ENCODE data around the gene ACTL6B. TPM values are rescaled to one million over a fixed set of nuclear protein-coding genes. Genes with fewer than 3 reads are reported as not detected.
A peak's percentile ranks its signal among the peaks of the same experiment; 100 is the strongest.

The ACTL6B gene
- polyA plus RNA-seq, 1 donor from 2014 or later, result 339 TPM

DNA sequence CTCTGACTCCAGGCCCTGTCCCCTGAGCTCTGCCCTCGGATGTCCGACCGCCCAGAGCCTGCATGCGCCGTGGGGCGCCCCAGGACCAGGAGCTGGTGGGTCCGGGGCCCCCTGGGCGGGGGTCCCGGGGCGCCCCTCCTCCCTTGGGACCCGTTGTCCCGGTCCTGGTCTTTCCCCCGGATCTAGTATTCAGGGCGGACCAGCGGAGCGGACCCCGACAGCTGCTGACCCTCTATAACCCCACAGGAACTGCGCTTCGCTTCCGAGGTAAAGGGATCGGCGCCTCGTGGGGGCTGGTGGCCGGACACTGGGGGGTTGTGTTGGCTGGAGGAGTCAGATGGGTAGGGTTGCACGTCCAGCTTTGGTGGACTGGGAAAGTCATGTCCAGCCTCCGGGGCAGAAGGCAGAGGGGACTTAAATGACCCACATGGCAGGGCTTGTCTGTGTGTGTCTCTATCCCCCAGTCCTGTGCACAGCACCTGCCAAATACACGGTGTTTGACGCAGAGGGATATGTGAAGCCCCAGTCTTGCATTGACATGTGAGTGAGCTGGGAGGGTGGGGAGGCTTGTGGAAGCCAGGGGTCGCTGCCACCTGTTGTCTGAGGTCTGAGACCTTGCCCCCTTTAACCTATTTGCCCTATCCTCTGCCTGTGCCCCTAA is 43.4 kb downstream of the ACTL6B start:
- Histone ChIP-seq H3K9me3 (ENCODE audit: low read length) (no peaks in the 10 kb centered on the region), H3K9me2 (ENCODE audit: insufficient read depth, low read length) (no peaks in the 10 kb centered on the region), H3K36me3 (ENCODE audit: insufficient read depth, low read length) (no peaks in the 10 kb centered on the region), H3F3A (ENCODE audit: insufficient read depth, low read length, poor library complexity, severe bottlenecking) (no peaks in the 10 kb centered on the region), H2AFZ (ENCODE audit: low read depth, low read length) (peak overlapping the region; percentile 79), H3K9ac (ENCODE audit: low read length) (peak overlapping the region; percentile 89), H3K79me2 (replicated peaks; ENCODE audit: insufficient read depth, low read length) (peaks cover 4% of the 10 kb centered on the region), H3K4me2 (ENCODE audit: low read length) (peak overlapping the region; percentile 72), H3K27me3 (ENCODE audit: insufficient read depth, low read depth, low read length) (no peaks in the 10 kb centered on the region), H3K27ac (ENCODE audit: low read length) (peak overlapping the region; percentile 95), H4K20me1 (ENCODE audit: insufficient read depth) (no peaks in the 10 kb centered on the region), H3K4me3 (ENCODE audit: low read length) (peak overlapping the region; percentile 96)
- TF ChIP-seq, protein P1, sequence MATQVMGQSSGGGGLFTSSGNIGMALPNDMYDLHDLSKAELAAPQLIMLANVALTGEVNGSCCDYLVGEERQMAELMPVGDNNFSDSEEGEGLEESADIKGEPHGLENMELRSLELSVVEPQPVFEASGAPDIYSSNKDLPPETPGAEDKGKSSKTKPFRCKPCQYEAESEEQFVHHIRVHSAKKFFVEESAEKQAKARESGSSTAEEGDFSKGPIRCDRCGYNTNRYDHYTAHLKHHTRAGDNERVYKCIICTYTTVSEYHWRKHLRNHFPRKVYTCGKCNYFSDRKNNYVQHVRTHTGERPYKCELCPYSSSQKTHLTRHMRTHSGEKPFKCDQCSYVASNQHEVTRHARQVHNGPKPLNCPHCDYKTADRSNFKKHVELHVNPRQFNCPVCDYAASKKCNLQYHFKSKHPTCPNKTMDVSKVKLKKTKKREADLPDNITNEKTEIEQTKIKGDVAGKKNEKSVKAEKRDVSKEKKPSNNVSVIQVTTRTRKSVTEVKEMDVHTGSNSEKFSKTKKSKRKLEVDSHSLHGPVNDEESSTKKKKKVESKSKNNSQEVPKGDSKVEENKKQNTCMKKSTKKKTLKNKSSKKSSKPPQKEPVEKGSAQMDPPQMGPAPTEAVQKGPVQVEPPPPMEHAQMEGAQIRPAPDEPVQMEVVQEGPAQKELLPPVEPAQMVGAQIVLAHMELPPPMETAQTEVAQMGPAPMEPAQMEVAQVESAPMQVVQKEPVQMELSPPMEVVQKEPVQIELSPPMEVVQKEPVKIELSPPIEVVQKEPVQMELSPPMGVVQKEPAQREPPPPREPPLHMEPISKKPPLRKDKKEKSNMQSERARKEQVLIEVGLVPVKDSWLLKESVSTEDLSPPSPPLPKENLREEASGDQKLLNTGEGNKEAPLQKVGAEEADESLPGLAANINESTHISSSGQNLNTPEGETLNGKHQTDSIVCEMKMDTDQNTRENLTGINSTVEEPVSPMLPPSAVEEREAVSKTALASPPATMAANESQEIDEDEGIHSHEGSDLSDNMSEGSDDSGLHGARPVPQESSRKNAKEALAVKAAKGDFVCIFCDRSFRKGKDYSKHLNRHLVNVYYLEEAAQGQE (IDR thresholded peaks at IDR 0.05; ENCODE audit: borderline replicate concordance), result no peak
- no peak for TF ChIP-seq TAF1 (IDR thresholded peaks at IDR 0.05; ENCODE audit: low read depth)
- TF ChIP-seq SMC3 (conservative IDR thresholded peaks at IDR 0.05; ENCODE audit: poor library complexity), result no peak
- TF ChIP-seq POLR2AphosphoS5 (IDR thresholded peaks at IDR 0.05), result no peak
- no peak for TF ChIP-seq RAD21 (conservative IDR thresholded peaks at IDR 0.05)
- no peak for TF ChIP-seq EP300 (conservative IDR thresholded peaks at IDR 0.05; ENCODE audit: poor library complexity, severe bottlenecking)
- peak; percentile 35 for TF ChIP-seq MXI1 (conservative IDR thresholded peaks at IDR 0.05; ENCODE audit: poor library complexity, severe bottlenecking)

DNA sequence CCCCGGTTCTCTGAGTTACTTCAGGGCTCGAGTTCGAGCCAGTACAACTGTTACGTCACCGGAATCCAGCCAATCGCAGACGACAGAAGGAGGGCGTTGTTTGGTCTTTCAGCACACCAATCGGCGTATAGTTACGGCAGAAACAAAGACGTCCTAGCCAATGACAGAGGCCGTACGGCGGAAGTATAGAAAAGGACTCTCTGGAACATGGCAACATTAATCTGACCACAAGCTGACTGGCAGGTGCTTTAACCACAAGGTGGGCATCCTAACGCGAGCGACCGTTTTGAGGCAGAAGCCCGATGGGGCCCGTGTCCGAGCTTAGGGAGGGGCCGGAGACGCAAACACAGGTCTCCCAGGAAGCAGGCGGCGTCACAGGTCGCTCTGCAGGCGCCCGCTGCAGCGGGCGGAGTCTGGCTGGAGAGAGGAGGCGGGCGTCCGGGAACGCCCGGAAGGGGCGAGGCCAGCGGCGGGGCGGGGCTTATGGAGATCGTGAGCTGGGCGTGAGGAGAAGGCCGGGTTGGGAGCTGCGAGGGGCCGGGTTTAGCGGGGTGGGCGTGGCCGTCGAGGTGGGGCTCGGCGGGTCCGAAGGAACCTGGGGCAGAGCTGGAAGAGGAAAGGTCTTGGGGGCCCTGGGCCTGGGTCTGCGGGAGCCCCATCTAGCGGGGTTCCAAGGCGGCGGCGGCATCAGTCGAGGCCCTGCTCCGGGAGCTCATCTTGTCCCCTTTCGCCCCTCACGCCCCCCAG is 44.1 kb downstream of the ACTL6B start, which contains the start of gene MOSPD3:
Gene MOSPD3, plus strand, starts transcription at position 558 of the 747 bp plus-strand sequence. CDS start 252 bp downstream, outside the sequence.
- Histone ChIP-seq H3K4me3 (ENCODE audit: low read length) (peak within 1 kb of the TSS; percentile 96), H3K9ac (ENCODE audit: low read length) (peak within 1 kb of the TSS; percentile 89), H3K9me3 (ENCODE audit: low read length) (no peaks in the 10 kb centered on the region), H3K4me2 (ENCODE audit: low read length) (peak within 1 kb of the TSS; percentile 72), H3F3A (ENCODE audit: insufficient read depth, low read length, poor library complexity, severe bottlenecking) (no peaks in the 10 kb centered on the region), H3K36me3 (ENCODE audit: insufficient read depth, low read length) (no peaks in the 10 kb centered on the region), H3K9me2 (ENCODE audit: insufficient read depth, low read length) (no peaks in the 10 kb centered on the region), H4K20me1 (ENCODE audit: insufficient read depth) (no peaks in the 10 kb centered on the region), H3K27ac (ENCODE audit: low read length) (peak within 1 kb of the TSS; percentile 95), H2AFZ (ENCODE audit: low read depth, low read length) (peak within 1 kb of the TSS; percentile 79), H3K79me2 (replicated peaks; ENCODE audit: insufficient read depth, low read length) (peaks cover 4% of the 10 kb centered on the region), H3K27me3 (ENCODE audit: insufficient read depth, low read depth, low read length) (no peaks in the 10 kb centered on the region)
- TF ChIP-seq, protein P1 (IDR thresholded peaks at IDR 0.05; ENCODE audit: borderline replicate concordance), result peak; percentile 42
- TF ChIP-seq, protein P2, sequence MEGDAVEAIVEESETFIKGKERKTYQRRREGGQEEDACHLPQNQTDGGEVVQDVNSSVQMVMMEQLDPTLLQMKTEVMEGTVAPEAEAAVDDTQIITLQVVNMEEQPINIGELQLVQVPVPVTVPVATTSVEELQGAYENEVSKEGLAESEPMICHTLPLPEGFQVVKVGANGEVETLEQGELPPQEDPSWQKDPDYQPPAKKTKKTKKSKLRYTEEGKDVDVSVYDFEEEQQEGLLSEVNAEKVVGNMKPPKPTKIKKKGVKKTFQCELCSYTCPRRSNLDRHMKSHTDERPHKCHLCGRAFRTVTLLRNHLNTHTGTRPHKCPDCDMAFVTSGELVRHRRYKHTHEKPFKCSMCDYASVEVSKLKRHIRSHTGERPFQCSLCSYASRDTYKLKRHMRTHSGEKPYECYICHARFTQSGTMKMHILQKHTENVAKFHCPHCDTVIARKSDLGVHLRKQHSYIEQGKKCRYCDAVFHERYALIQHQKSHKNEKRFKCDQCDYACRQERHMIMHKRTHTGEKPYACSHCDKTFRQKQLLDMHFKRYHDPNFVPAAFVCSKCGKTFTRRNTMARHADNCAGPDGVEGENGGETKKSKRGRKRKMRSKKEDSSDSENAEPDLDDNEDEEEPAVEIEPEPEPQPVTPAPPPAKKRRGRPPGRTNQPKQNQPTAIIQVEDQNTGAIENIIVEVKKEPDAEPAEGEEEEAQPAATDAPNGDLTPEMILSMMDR (IDR thresholded peaks at IDR 0.05; ENCODE audit: poor library complexity, severe bottlenecking), result no peak
- TF ChIP-seq MXI1 (conservative IDR thresholded peaks at IDR 0.05; ENCODE audit: poor library complexity, severe bottlenecking), result peak; percentile 76
- peak; percentile 16 for TF ChIP-seq RAD21 (conservative IDR thresholded peaks at IDR 0.05)
- peak; percentile 67 for TF ChIP-seq POLR2AphosphoS5 (IDR thresholded peaks at IDR 0.05)
- peak; percentile 24 for TF ChIP-seq SMC3 (conservative IDR thresholded peaks at IDR 0.05; ENCODE audit: poor library complexity)
- TF ChIP-seq TAF1 (IDR thresholded peaks at IDR 0.05; ENCODE audit: low read depth), result peak; percentile 56
- TF ChIP-seq EZH2 (IDR thresholded peaks at IDR 0.05; ENCODE audit: borderline replicate concordance, insufficient read depth, low read length, poor library complexity, severe bottlenecking), result no peak
- TF ChIP-seq EP300 (conservative IDR thresholded peaks at IDR 0.05; ENCODE audit: poor library complexity, severe bottlenecking), result peak; percentile 71

All from neural cell (in vitro differentiated cells).